AG09319 (cell line): ENCODE measurements around the gene SCAP.

ENCODE experiments used
- DNase-seq: peaks from one replicate; pipeline ENCODE4 v3.0.0-alpha.2; 2010; ENCODE audit warnings: low read depth; ENCODE audit errors: extremely low read depth
- TF ChIP-seq, protein P1 (sequence below): IDR thresholded peaks from 2 replicates; pipeline ENCODE4 v1.5.1; 2011; ENCODE audit warnings: low read depth, mild to moderate bottlenecking, inconsistent platforms, low read length, moderate library complexity

SCAP gene

DNA sequence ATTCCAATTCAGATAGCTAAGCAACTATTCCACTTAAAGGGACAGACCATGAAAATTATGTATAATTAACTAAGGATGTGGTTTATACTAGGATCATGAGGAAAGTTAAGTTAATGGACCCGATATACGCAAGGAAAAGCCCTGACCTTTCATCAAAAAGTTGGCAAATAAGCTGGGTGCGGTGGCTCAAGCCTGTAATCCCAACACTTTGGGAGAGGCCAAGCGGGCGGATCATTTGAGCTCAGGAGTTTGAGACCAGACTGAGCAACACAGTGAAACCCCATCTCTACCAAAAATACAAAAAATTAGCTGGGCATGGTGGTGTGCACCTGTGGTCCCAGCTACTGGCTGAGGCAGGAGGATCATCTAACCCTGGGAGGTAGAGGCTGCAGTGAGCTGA lies 39.6 kb downstream of the SCAP start:
- TF ChIP-seq, protein P1, sequence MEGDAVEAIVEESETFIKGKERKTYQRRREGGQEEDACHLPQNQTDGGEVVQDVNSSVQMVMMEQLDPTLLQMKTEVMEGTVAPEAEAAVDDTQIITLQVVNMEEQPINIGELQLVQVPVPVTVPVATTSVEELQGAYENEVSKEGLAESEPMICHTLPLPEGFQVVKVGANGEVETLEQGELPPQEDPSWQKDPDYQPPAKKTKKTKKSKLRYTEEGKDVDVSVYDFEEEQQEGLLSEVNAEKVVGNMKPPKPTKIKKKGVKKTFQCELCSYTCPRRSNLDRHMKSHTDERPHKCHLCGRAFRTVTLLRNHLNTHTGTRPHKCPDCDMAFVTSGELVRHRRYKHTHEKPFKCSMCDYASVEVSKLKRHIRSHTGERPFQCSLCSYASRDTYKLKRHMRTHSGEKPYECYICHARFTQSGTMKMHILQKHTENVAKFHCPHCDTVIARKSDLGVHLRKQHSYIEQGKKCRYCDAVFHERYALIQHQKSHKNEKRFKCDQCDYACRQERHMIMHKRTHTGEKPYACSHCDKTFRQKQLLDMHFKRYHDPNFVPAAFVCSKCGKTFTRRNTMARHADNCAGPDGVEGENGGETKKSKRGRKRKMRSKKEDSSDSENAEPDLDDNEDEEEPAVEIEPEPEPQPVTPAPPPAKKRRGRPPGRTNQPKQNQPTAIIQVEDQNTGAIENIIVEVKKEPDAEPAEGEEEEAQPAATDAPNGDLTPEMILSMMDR: no peak
- no peak for DNase-seq

DNA sequence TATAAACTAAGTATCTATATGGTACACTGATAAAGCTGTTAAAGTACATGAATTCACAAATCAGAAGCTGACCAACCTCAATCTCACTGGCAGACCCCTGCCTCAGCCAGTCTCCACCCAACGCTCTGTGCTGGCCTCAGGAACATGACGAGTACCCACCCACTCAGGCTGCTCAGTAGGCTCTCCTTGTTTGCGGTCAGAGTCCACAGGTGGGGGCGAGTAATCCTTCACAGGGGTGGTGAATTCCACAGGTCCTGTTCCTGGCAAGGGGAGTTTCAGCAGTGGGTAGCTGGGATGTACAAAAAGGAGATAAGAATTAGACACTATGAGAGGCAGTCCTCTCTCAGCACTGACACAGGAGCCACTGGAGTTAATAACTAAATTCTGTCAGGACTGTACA lies 40.9 kb downstream of the SCAP start:
- TF ChIP-seq, protein P1: no peak
- no peak for DNase-seq

DNA sequence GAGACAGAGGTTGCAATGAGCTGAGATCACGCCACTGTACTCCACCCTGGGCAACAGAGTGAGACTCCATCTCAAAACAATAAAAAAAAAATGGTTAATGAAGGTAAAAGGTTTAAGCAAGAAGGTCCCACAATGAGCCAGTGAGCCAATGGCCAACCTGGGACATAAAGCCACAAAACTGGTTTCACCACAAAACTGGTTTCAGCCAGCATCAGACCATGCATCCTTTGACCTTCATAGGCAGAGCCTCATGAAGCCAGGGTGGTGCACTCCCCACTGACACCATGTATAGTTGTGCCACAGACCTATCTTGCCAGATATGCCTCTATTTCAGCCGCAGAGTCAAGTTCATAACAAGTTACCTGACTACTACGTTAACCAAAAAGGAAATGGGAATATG lies 41.9 kb downstream of the SCAP start:
- DNase-seq: no peak
- TF ChIP-seq, protein P1: no peak

DNA sequence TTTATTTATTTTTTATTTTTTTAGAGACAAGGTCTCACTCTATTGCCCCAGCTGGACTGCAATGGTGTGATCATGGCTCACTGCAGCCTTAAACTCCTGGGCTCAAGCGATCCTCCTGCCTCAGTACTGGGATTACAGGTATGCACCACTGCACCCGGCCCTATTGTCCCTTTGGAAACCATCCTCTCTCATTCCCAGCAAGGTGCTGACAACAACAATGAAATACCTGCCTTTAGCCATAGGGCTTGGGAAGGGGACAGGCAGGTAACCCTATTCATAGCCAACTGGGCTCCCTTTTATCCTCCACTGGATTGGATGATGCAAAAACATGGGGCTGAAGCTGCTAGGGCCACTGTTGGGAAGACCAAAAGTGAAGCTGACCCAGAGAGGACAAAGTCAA lies 43.1 kb downstream of the SCAP start:
- DNase-seq: no peak
- TF ChIP-seq, protein P1: no peak

DNA sequence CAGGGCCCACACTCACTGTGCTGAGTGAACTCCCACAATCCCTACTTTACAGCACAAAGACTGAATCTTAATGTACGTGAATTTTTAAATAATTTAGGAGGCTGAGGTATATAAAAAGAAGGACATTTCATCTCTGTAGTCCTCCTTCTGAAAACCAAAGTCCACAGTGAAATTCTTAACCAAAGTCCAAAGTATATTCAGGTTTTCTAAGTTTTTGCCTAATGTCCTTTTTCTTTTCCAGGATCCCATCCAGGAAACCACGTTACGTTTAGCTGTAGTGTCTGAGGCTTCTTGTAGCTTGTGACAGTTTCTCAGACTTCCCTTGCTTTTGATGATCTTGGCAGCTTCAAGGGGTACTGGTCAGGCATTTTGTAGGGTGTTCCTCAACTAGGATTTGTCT lies 44.5 kb downstream of the SCAP start:
- TF ChIP-seq, protein P1: no peak
- no peak for DNase-seq

DNA sequence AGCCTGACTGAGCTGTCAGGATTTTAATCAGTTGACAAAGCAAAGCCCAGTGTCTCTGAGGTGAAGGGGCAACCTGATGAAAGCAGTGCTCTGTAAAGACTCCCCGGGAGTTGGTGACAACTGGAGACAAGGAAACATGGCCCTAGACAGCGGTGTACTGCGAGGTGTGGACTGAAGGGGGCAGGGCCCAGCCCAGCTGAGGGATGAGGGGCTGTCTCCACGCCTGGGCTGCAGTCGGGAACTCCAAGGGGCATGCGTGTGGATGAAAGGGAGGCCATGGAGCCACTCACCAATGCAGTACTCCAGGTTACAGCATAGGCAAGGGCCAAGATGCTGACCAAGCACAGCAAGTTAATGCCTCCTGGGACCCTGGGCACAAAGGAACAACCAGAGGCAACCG lies 45.1 kb downstream of the SCAP start:
- TF ChIP-seq, protein P1: no peak
- DNase-seq: no peak

DNA sequence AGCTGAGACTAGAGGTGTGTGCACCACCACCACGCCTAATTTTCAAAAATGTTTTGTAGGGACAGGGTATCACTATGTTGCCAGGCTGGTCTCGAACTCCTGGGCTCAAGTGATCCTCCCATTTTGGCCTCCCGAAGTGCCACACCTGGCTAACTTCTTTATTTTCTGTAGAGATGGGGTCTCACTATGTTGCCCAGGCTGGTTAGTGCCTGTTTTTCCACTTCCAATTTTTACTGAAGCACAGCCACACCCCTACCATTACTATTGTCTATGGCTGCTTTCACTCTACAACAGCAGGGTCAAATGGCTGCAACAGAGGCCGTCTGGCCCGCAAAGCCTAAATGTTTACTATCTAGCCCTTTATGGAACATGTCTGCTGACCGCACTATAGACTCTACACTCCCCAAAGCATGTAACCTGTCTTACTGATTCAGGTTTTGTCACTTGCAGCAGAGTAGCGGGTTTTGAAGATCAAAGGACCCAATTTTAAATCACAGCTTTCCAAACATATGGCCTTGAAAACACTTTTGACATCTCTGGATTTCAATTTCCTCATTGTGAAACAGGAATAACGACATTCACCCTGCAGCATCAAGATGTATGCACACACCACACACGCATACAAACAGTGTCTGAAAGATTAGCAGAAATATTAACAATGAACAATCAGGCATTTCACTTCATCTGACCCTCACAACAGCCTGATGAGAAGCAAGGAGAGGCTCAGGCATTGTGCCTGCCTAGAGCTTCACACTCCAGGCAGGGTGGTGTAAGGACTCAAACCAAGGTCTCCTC lies 46.1 kb downstream of the SCAP start:
- DNase-seq: no peak
- TF ChIP-seq, protein P1: no peak
